DMS153 (cell line): ENCODE data around the gene ZBTB20.

ENCODE experiments used
- DNase-seq: peaks from one replicate; lab custom pipeline; 2025; lab: John Stamatoyannopoulos, UW

Gene ZBTB20

GRCh38 chr3:114928989-114929640 lies 218.0 kb downstream of the ZBTB20 start:
- DNase-seq, result no peak

- no peak for DNase-seq
Observed at GRCh38 chr3:114904633-114905032, 242.5 kb downstream of the ZBTB20 start.

GRCh38 chr3:114903213-114903612 lies 243.9 kb downstream of the ZBTB20 start:
- no peak for DNase-seq

GRCh38 chr3:114902691-114903101 lies 244.4 kb downstream of the ZBTB20 start:
- peak; percentile 31 for DNase-seq

- DNase-seq, result no peak
Observed at GRCh38 chr3:114900908-114901307, 246.2 kb downstream of the ZBTB20 start.

- DNase-seq, result peak; percentile 96
Observed at GRCh38 chr3:114899186-114899931, 247.7 kb downstream of the ZBTB20 start.

- no peak for DNase-seq
Observed at GRCh38 chr3:114896978-114897377, 250.1 kb downstream of the ZBTB20 start.

- DNase-seq, result no peak
Observed at GRCh38 chr3:114893361-114893760, 253.7 kb downstream of the ZBTB20 start.

- DNase-seq, result no peak
Observed at GRCh38 chr3:114892880-114893279, 254.2 kb downstream of the ZBTB20 start.

GRCh38 chr3:114892131-114892879 lies 254.8 kb downstream of the ZBTB20 start:
- no peak for DNase-seq

GRCh38 chr3:114887806-114888205 lies 259.3 kb downstream of the ZBTB20 start:
- no peak for DNase-seq

- DNase-seq, result no peak
Observed at GRCh38 chr3:114886905-114887304, 260.2 kb downstream of the ZBTB20 start.

- no peak for DNase-seq
Observed at GRCh38 chr3:114884213-114884923, 262.7 kb downstream of the ZBTB20 start.

- DNase-seq, result no peak
Observed at GRCh38 chr3:114880078-114880477, 267.0 kb downstream of the ZBTB20 start.

GRCh38 chr3:114879059-114880031 lies 267.7 kb downstream of the ZBTB20 start:
- DNase-seq, result peak; percentile 27

- no peak for DNase-seq
Observed at GRCh38 chr3:114878114-114878839, 268.8 kb downstream of the ZBTB20 start.

GRCh38 chr3:114877378-114878113 lies 269.5 kb downstream of the ZBTB20 start:
- DNase-seq, result no peak

- no peak for DNase-seq
Observed at GRCh38 chr3:114874522-114874971, 272.5 kb downstream of the ZBTB20 start.

GRCh38 chr3:114873591-114873990 lies 273.5 kb downstream of the ZBTB20 start:
- no peak for DNase-seq

- no peak for DNase-seq
Observed at GRCh38 chr3:114872588-114872987, 274.5 kb downstream of the ZBTB20 start.
